ENCODE results near the gene GLCE.
A peak's percentile ranks its signal among the peaks of the same experiment; 100 is the strongest.

The GLCE gene

GRCh38 chr15:69128667-69129311 is 31.6 kb upstream of the GLCE start:
- Mint-ChIP-seq H3K27me3 (no peaks in the 10 kb centered on the region), H3K4me3 (no peak overlapping the region), H3K9me3 (no peaks in the 10 kb centered on the region), H3K36me3 (no peaks in the 10 kb centered on the region), H3K4me1 (peaks cover 5% of the 10 kb centered on the region), H3K27ac (no peak overlapping the region)
- DNase-seq (ENCODE audit: low spot score in 2 of 2) (no peak), ATAC-seq (ENCODE audit: low read depth) (no peak)

- Mint-ChIP-seq H3K36me3 (no peaks in the 10 kb centered on the region), H3K4me3 (no peak overlapping the region), H3K9me3 (no peaks in the 10 kb centered on the region), H3K27me3 (peaks cover 2% of the 10 kb centered on the region), H3K4me1 (peaks cover 5% of the 10 kb centered on the region), H3K27ac (peak overlapping the region; percentile 14)
- ATAC-seq (ENCODE audit: low read depth): peak; percentile 48
- DNase-seq (ENCODE audit: low spot score in 2 of 2): no peak
Measured at GRCh38 chr15:69131362-69132220, 28.8 kb upstream of the GLCE start.

- peaks cover 5% of the 10 kb centered on the region for H3K4me1 Mint-ChIP-seq
- H3K27ac Mint-ChIP-seq: no peak overlapping the region
- H3K36me3 Mint-ChIP-seq: no peaks in the 10 kb centered on the region
- no peaks in the 10 kb centered on the region for H3K9me3 Mint-ChIP-seq
- no peak for DNase-seq (ENCODE audit: low spot score in 2 of 2)
- H3K4me3 Mint-ChIP-seq: no peak overlapping the region
- H3K27me3 Mint-ChIP-seq: peaks cover 2% of the 10 kb centered on the region
- ATAC-seq (ENCODE audit: low read depth): no peak
Measured at GRCh38 chr15:69132430-69132829, 28.0 kb upstream of the GLCE start.

- H3K36me3 Mint-ChIP-seq: no peaks in the 10 kb centered on the region
- peaks cover 2% of the 10 kb centered on the region for H3K27me3 Mint-ChIP-seq
- no peak overlapping the region for H3K27ac Mint-ChIP-seq
- peaks cover 5% of the 10 kb centered on the region for H3K4me1 Mint-ChIP-seq
- DNase-seq (ENCODE audit: low spot score in 2 of 2) (no peak), ATAC-seq (ENCODE audit: low read depth) (no peak)
- no peak overlapping the region for H3K4me3 Mint-ChIP-seq
- no peaks in the 10 kb centered on the region for H3K9me3 Mint-ChIP-seq
Measured at GRCh38 chr15:69132977-69133861, 27.2 kb upstream of the GLCE start.

- no peak overlapping the region for H3K4me3 Mint-ChIP-seq
- no peaks in the 10 kb centered on the region for H3K36me3 Mint-ChIP-seq
- peaks cover 2% of the 10 kb centered on the region for H3K27me3 Mint-ChIP-seq
- DNase-seq (ENCODE audit: low spot score in 2 of 2): no peak
- peaks cover 5% of the 10 kb centered on the region for H3K4me1 Mint-ChIP-seq
- no peak for ATAC-seq (ENCODE audit: low read depth)
- H3K27ac Mint-ChIP-seq: no peak overlapping the region
- H3K9me3 Mint-ChIP-seq: no peaks in the 10 kb centered on the region
Measured at GRCh38 chr15:69133862-69134519, 26.4 kb upstream of the GLCE start.

GRCh38 chr15:69134791-69135190 is 25.6 kb upstream of the GLCE start:
- Mint-ChIP-seq H3K36me3 (no peaks in the 10 kb centered on the region), H3K9me3 (no peaks in the 10 kb centered on the region), H3K4me3 (no peak overlapping the region)

GRCh38 chr15:69135499-69135898 is 24.9 kb upstream of the GLCE start:
- no peak overlapping the region for H3K27ac Mint-ChIP-seq
- ATAC-seq (ENCODE audit: low read depth) (no peak), DNase-seq (ENCODE audit: low spot score in 2 of 2) (no peak)
- H3K27me3 Mint-ChIP-seq: peaks cover 2% of the 10 kb centered on the region
- H3K36me3 Mint-ChIP-seq: no peaks in the 10 kb centered on the region
- H3K4me3 Mint-ChIP-seq: no peak overlapping the region
- H3K4me1 Mint-ChIP-seq: peaks cover 5% of the 10 kb centered on the region
- H3K9me3 Mint-ChIP-seq: no peaks in the 10 kb centered on the region

More at GRCh38 chr15:69134791-69135190, 25.6 kb upstream of the GLCE start:
- Mint-ChIP-seq H3K4me1 (peaks cover 5% of the 10 kb centered on the region), H3K27ac (no peak overlapping the region), H3K27me3 (peaks cover 2% of the 10 kb centered on the region)
- no peak for DNase-seq (ENCODE audit: low spot score in 2 of 2)
- ATAC-seq (ENCODE audit: low read depth): no peak

GRCh38 chr15:69138963-69139362 is 21.5 kb upstream of the GLCE start:
- peaks cover 2% of the 10 kb centered on the region for H3K36me3 Mint-ChIP-seq
- peaks cover 2% of the 10 kb centered on the region for H3K9me3 Mint-ChIP-seq
- no peak overlapping the region for H3K4me3 Mint-ChIP-seq
- DNase-seq (ENCODE audit: low spot score in 2 of 2): no peak
- no peak overlapping the region for H3K27ac Mint-ChIP-seq
- peaks cover 13% of the 10 kb centered on the region for H3K27me3 Mint-ChIP-seq
- no peaks in the 10 kb centered on the region for H3K4me1 Mint-ChIP-seq
- ATAC-seq (ENCODE audit: low read depth): no peak

- no peak overlapping the region for H3K27ac Mint-ChIP-seq
- no peak for ATAC-seq (ENCODE audit: low read depth)
- no peak overlapping the region for H3K4me3 Mint-ChIP-seq
- H3K36me3 Mint-ChIP-seq: peaks cover 2% of the 10 kb centered on the region
- peaks cover 12% of the 10 kb centered on the region for H3K27me3 Mint-ChIP-seq
- no peak for DNase-seq (ENCODE audit: low spot score in 2 of 2)
- no peaks in the 10 kb centered on the region for H3K4me1 Mint-ChIP-seq
- peaks cover 2% of the 10 kb centered on the region for H3K9me3 Mint-ChIP-seq
Measured at GRCh38 chr15:69140306-69140705, 20.1 kb upstream of the GLCE start.

GRCh38 chr15:69141286-69141701 is 19.1 kb upstream of the GLCE start:
- Mint-ChIP-seq H3K4me3 (no peak overlapping the region), H3K27me3 (peaks cover 15% of the 10 kb centered on the region), H3K4me1 (no peaks in the 10 kb centered on the region), H3K36me3 (peaks cover 2% of the 10 kb centered on the region), H3K9me3 (peaks cover 2% of the 10 kb centered on the region), H3K27ac (no peak overlapping the region)
- ATAC-seq (ENCODE audit: low read depth) (no peak), DNase-seq (ENCODE audit: low spot score in 2 of 2) (no peak)

- Mint-ChIP-seq H3K27me3 (peaks cover 15% of the 10 kb centered on the region), H3K4me1 (no peaks in the 10 kb centered on the region), H3K9me3 (peaks cover 2% of the 10 kb centered on the region), H3K36me3 (peaks cover 2% of the 10 kb centered on the region), H3K4me3 (no peak overlapping the region), H3K27ac (no peak overlapping the region)
- no peak for DNase-seq (ENCODE audit: low spot score in 2 of 2)
- no peak for ATAC-seq (ENCODE audit: low read depth)
Measured at GRCh38 chr15:69141833-69142232, 18.6 kb upstream of the GLCE start.

- peaks cover 2% of the 10 kb centered on the region for H3K9me3 Mint-ChIP-seq
- no peak for DNase-seq (ENCODE audit: low spot score in 2 of 2)
- H3K27ac Mint-ChIP-seq: no peak overlapping the region
- peaks cover 26% of the 10 kb centered on the region for H3K27me3 Mint-ChIP-seq
- peaks cover 2% of the 10 kb centered on the region for H3K36me3 Mint-ChIP-seq
- ATAC-seq (ENCODE audit: low read depth): no peak
- no peaks in the 10 kb centered on the region for H3K4me1 Mint-ChIP-seq
- H3K4me3 Mint-ChIP-seq: no peak overlapping the region
Measured at GRCh38 chr15:69143756-69144436, 16.5 kb upstream of the GLCE start.

GRCh38 chr15:69144530-69144929 is 15.9 kb upstream of the GLCE start:
- Mint-ChIP-seq H3K4me1 (no peaks in the 10 kb centered on the region), H3K36me3 (peaks cover 2% of the 10 kb centered on the region), H3K27ac (no peak overlapping the region), H3K4me3 (no peak overlapping the region), H3K27me3 (peaks cover 26% of the 10 kb centered on the region), H3K9me3 (peaks cover 2% of the 10 kb centered on the region)
- DNase-seq (ENCODE audit: low spot score in 2 of 2): no peak
- ATAC-seq (ENCODE audit: low read depth): no peak

Measured in memory B cell (primary cell).